IMR-90 (cell line): ENCODE measurements around the gene IQCM. TPM values are rescaled to one million over a fixed set of nuclear protein-coding genes. Genes with fewer than 3 reads are reported as not detected.

ENCODE experiments used
- ATAC-seq: fragments of 200-7000 bp; cut with Tn5 transposase; 2 replicates; pipeline ENCODE4 v1.9.1; 2020; ENCODE audit warnings: low read depth, mild to moderate bottlenecking, moderate library complexity
- BruUV-seq: library from RNA; stranded (reverse); fragments of 400-500 nt; replicated peaks from 2 replicates; lab custom pipeline; 2021; lab: Mats Ljungman, UMichigan
- CTCF ChIA-PET: fragments of 300-600 bp; formaldehyde crosslinking; extraction: SDS; loops from one replicate; lab custom pipeline; 2021; ENCODE audit warnings: antibody characterized with exemption; lab: Yijun Ruan, JAX
- POLR2A ChIA-PET: fragments of 300-600 bp; sonication (Branson Sonifier 250); formaldehyde crosslinking; loops from one replicate; lab custom pipeline; 2022; ENCODE audit warnings: antibody characterized with exemption; ENCODE audit not compliant: unreplicated experiment; lab: Charles Lee
- DNase-seq: peaks from one replicate; pipeline ENCODE4 v3.0.0; 2013
- H2AFZ ChIP-seq: replicated peaks from 2 replicates; pipeline ENCODE3; 2013; ENCODE audit warnings: low read length, mild to moderate bottlenecking; ENCODE audit not compliant: poor library complexity
- H2AK5ac ChIP-seq: 2 replicates; pipeline ENCODE4 v1.6.1; 2013; ENCODE audit warnings: low read depth, low read length, inconsistent platforms
- H2AK9ac ChIP-seq: replicated peaks from 2 replicates; pipeline ENCODE3; 2013; ENCODE audit warnings: mild to moderate bottlenecking, low read depth, low read length, moderate library complexity; ENCODE audit not compliant: poor library complexity
- H2BK120ac ChIP-seq: 2 replicates; pipeline ENCODE4 v1.6.1; 2013; ENCODE audit warnings: low read depth, low read length, inconsistent platforms
- H2BK15ac ChIP-seq: 3 replicates; pipeline ENCODE4 v1.6.1; 2013; ENCODE audit warnings: low read depth, low read length, inconsistent platforms
- H2BK20ac ChIP-seq: 2 replicates; pipeline ENCODE4 v1.6.1; 2013; ENCODE audit warnings: low read depth, mild to moderate bottlenecking, inconsistent platforms, low read length, moderate library complexity
- H2BK5ac ChIP-seq: 2 replicates; pipeline ENCODE4 v1.6.1; 2013; ENCODE audit warnings: mild to moderate bottlenecking, low read depth, low read length, inconsistent platforms; ENCODE audit not compliant: poor library complexity, severe bottlenecking
- H3K14ac ChIP-seq: replicated peaks from 2 replicates; pipeline ENCODE4 v1.6.1; 2013; ENCODE audit warnings: low read depth, low read length, inconsistent platforms
- H3K18ac ChIP-seq: 2 replicates; pipeline ENCODE4 v1.6.1; 2013; ENCODE audit warnings: low read depth, low read length, control low read depth
- H3K23ac ChIP-seq: 2 replicates; pipeline ENCODE4 v1.6.1; 2013; ENCODE audit warnings: low read depth, low read length, inconsistent platforms
- H3K27ac ChIP-seq: 2 replicates; pipeline ENCODE4 v1.5.1; 2013; ENCODE audit warnings: mild to moderate bottlenecking, control low read depth, low read length; ENCODE audit not compliant: insufficient read depth
- H3K27me3 ChIP-seq: 2 replicates; pipeline ENCODE4 v1.6.1; 2013; ENCODE audit warnings: low read length; ENCODE audit not compliant: control insufficient read depth, insufficient read depth
- H3K36me3 ChIP-seq: 2 replicates; pipeline ENCODE4 v1.6.1; 2013; ENCODE audit warnings: low read length, mixed read lengths; ENCODE audit not compliant: control insufficient read depth, insufficient read depth
- H3K4ac ChIP-seq: 2 replicates; pipeline ENCODE4 v1.6.1; 2013; ENCODE audit warnings: low read depth, low read length, inconsistent platforms
- H3K4me1 ChIP-seq: 2 replicates; pipeline ENCODE4 v1.6.1; 2013; ENCODE audit warnings: low read length, mixed read lengths; ENCODE audit not compliant: control insufficient read depth, insufficient read depth
- H3K4me2 ChIP-seq: 2 replicates; pipeline ENCODE4 v1.6.1; 2013; ENCODE audit warnings: low read depth, mild to moderate bottlenecking, control low read depth, low read length, moderate library complexity
- H3K4me3 ChIP-seq: 2 replicates; pipeline ENCODE4 v1.5.1; 2013; ENCODE audit warnings: low read depth, mild to moderate bottlenecking, control low read depth, low read length, moderate library complexity; ENCODE audit not compliant: insufficient read depth
- H3K56ac ChIP-seq: 2 replicates; pipeline ENCODE4 v1.6.1; 2013; ENCODE audit warnings: low read length, inconsistent platforms; ENCODE audit not compliant: insufficient read depth; ENCODE audit errors: extremely low read depth
- H3K79me1 ChIP-seq, 2 experiments: 2 replicates each; pipeline ENCODE4 v1.6.1; 2013; ENCODE audit warnings: low read length in 2 of 2, inconsistent platforms in 1 of 2, low read depth in 1 of 2
- H3K9ac ChIP-seq: 2 replicates; pipeline ENCODE4 v1.6.1; 2013; ENCODE audit warnings: low read depth, low read length, control low read depth
- H3K9me1 ChIP-seq: 2 replicates; pipeline ENCODE4 v1.6.1; 2013; ENCODE audit warnings: low read length, inconsistent platforms; ENCODE audit not compliant: insufficient read depth
- H3K9me3 ChIP-seq: 2 replicates; pipeline ENCODE4 v1.6.1; 2013; ENCODE audit warnings: low read length; ENCODE audit not compliant: control insufficient read depth, insufficient read depth
- H4K20me1 ChIP-seq: 2 replicates; pipeline ENCODE4 v1.6.1; 2013; ENCODE audit warnings: low read length, inconsistent platforms; ENCODE audit not compliant: insufficient read depth
- H4K5ac ChIP-seq: 2 replicates; pipeline ENCODE4 v1.6.1; 2013; ENCODE audit warnings: mild to moderate bottlenecking, low read depth, low read length, control low read depth
- H4K8ac ChIP-seq, 2 experiments: 2 replicates each; pipeline ENCODE4 v1.6.1; 2013; ENCODE audit warnings: low read depth in 2 of 2, low read length in 2 of 2, control low read depth in 1 of 2, inconsistent platforms in 1 of 2
- H4K91ac ChIP-seq: 2 replicates; pipeline ENCODE4 v1.6.1; 2013; ENCODE audit warnings: low read depth, low read length, inconsistent platforms; ENCODE audit not compliant: insufficient read depth
- BHLHE40 ChIP-seq: fragments of 150-350 bp; IDR thresholded peaks from 2 replicates; pipeline ENCODE4 v1.6.1; 2016; ENCODE audit warnings: mild to moderate bottlenecking, low read depth, low read length
- CHD1 ChIP-seq: IDR thresholded peaks from 2 replicates; pipeline ENCODE4 v1.6.1; 2012; ENCODE audit warnings: low read depth, low read length, improper control_type of control experiment
- MAFK ChIP-seq: IDR thresholded peaks from 2 replicates; pipeline ENCODE4 v1.6.1; 2012; ENCODE audit warnings: low read depth, low read length, improper control_type of control experiment
- MAZ ChIP-seq: IDR thresholded peaks from 2 replicates; pipeline ENCODE4 v1.6.1; 2012; ENCODE audit warnings: low read depth, mild to moderate bottlenecking, low read length, improper control_type of control experiment, moderate library complexity, borderline replicate concordance
- NFE2L2 ChIP-seq: fragments of 150-350 bp; IDR thresholded peaks from 2 replicates; pipeline ENCODE4 v1.6.1; 2016; ENCODE audit warnings: low read depth, mild to moderate bottlenecking, low read length
- RCOR1 ChIP-seq: IDR thresholded peaks from 2 replicates; pipeline ENCODE4 v1.6.1; 2012; ENCODE audit warnings: mild to moderate bottlenecking, low read length, improper control_type of control experiment; ENCODE audit not compliant: insufficient replicate concordance
- SMC3 ChIP-seq: fragments of 150-350 bp; IDR thresholded peaks from 2 replicates; pipeline ENCODE4 v1.6.1; 2016; ENCODE audit warnings: low read depth, mild to moderate bottlenecking, antibody characterized with exemption, low read length, moderate library complexity
- WGBS, 2 experiments: methylation state at CpG; one replicate each; pipeline versions ENCODE4 v1.1.5 to v1.1.7; 2013; ENCODE audit warnings: missing lambda C conversion rate in 2 of 2; ENCODE audit not compliant: insufficient read length in 1 of 2; ENCODE audit errors: extremely low coverage in 2 of 2; 5-methylcytosine and 5-hydroxymethylcytosine counted together
- dilution Hi-C: fragments of 300-500 bp; cut with HindIII; formaldehyde crosslinking; loops from one replicate; pipeline ENCODE4 v1.14.3; 2018; ENCODE audit warnings: low sequenced_read_pairs; ENCODE audit not compliant: unreplicated experiment
- in situ Hi-C: fragments of 300-500 bp; cut with MboI; formaldehyde crosslinking; loops from 3 replicates; pipeline ENCODE4 v1.14.3; 2019; ENCODE audit warnings: low sequenced_read_pairs, inconsistent platforms, mixed read lengths
- intact Hi-C: fragments of 100-400 bp; cut with micrococcal nuclease; formaldehyde crosslinking; loops from 2 replicates; pipeline ENCODE4 v1.10.0; 2022
- polyA plus RNA-seq, 3 experiments: library from polyadenylated mRNA; depleted of rRNA; stranded (reverse); fragments of >200 nt; gene quantifications; 2 replicates each; pipeline ENCODE4 v1.2.3, GENCODE V29; 2012; ENCODE audit warnings: low replicate concordance in 1 of 3
- total RNA-seq: library from RNA; depleted of rRNA; stranded (reverse); fragments of >200 nt; gene quantifications from 2 replicates; pipeline ENCODE4 v1.2.3, GENCODE V29; 2012
- TF ChIP-seq, protein P1 (sequence below): conservative IDR thresholded peaks from 2 replicates; pipeline ENCODE4 v1.5.1; 2012; ENCODE audit warnings: mild to moderate bottlenecking, low read depth, low read length, improper control_type of control experiment

IQCM gene
- total and polyA plus RNA-seq, 2 of the 4 experiments (the other 2 are of a cell fraction): not detected

DNA sequence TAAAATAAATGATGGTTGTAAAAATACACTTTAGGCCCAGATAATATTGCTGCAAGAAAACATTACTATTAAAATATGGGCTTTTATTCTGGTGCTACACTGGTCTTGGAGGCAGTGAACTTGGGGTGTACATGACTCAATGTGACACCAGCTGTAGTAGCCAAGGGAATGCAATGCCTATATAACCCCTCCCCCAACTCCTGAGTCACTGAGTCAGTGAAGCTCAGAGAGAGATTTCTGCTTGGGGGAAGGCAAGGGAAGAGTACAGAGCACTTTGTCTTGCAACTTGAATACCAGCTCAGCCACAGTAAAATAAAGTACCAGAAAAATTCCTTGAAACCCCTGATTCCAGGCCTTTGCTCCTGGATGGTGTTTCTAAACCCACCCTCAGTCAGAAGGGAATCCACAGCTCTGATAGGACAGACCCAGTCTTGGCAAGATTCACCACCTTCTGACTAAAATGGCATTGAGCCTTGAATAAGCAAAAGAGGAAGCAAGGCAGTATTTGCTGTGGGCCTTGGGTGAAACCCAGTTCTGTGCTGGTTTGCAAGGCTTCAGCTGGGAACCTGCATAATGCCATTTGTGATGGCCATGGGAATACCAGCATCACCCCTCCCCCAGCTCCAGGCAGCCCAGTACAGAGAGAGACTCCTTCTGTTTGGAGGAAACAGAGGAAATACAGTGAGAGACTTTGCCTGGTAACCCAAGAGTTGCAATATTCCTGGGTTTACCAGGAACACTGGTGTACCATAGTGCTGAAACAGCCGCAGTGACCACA lies 209.9 kb downstream of the IQCM start:
- dilution Hi-C loops (no loop called here), in situ Hi-C loops (no loop called here), intact Hi-C loops (no loop called here)
- Histone ChIP-seq H3K27me3 (no peaks in the 10 kb centered on the region), H3K9ac (no peak overlapping the region), H3K27ac (no peak overlapping the region), H2BK120ac (no peak overlapping the region), H2AK9ac (no peak overlapping the region), H3K9me3 (no peaks in the 10 kb centered on the region), H4K91ac (no peak overlapping the region), H2AK5ac (no peak overlapping the region), H3K9me1 (no peaks in the 10 kb centered on the region), H3K23ac (no peak overlapping the region), H3K56ac (no peak overlapping the region), H3K4me1 (no peaks in the 10 kb centered on the region), H4K20me1 (no peaks in the 10 kb centered on the region), H3K14ac (no peak overlapping the region), H3K4me2 (no peak overlapping the region), H2BK15ac (no peak overlapping the region), H4K5ac (no peak overlapping the region), H2AFZ (no peak overlapping the region), H3K18ac (no peak overlapping the region), H4K8ac (no peak overlapping the region), H3K4ac (no peak overlapping the region), H2BK20ac (no peak overlapping the region), H2BK5ac (no peak overlapping the region), H3K79me1 (no peaks in the 10 kb centered on the region), H3K36me3 (no peaks in the 10 kb centered on the region), H3K4me3 (no peak overlapping the region)
- no TSS peak for BruUV-seq
- ChIA-PET POLR2A (no interaction called here), CTCF (interaction anchor here (0.5 to 0.8 kb wide), 2 partner anchors 8 to 18 kb away, joined by 3 to 7 read pairs; no protein-coding TSS in a partner anchor)
- WGBS, 2 experiments: no CpG with 5 or more reads among the region's 1 CpG
- ATAC-seq: peak; percentile 77
- DNase-seq: peak; percentile 58
- TF ChIP-seq CHD1 (no peak), MAFK (no peak), BHLHE40 (no peak), MAZ (no peak), RCOR1 (no peak), NFE2L2 (no peak), SMC3 (no peak)
- TF ChIP-seq, protein P1, sequence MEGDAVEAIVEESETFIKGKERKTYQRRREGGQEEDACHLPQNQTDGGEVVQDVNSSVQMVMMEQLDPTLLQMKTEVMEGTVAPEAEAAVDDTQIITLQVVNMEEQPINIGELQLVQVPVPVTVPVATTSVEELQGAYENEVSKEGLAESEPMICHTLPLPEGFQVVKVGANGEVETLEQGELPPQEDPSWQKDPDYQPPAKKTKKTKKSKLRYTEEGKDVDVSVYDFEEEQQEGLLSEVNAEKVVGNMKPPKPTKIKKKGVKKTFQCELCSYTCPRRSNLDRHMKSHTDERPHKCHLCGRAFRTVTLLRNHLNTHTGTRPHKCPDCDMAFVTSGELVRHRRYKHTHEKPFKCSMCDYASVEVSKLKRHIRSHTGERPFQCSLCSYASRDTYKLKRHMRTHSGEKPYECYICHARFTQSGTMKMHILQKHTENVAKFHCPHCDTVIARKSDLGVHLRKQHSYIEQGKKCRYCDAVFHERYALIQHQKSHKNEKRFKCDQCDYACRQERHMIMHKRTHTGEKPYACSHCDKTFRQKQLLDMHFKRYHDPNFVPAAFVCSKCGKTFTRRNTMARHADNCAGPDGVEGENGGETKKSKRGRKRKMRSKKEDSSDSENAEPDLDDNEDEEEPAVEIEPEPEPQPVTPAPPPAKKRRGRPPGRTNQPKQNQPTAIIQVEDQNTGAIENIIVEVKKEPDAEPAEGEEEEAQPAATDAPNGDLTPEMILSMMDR: no peak
